HUES48 (cell line): ENCODE results near the gene PIK3CG.
A peak's percentile ranks its signal among the peaks of the same experiment; 100 is the strongest.
"Not testable (repeated sequence)": the region's sequence is repeated elsewhere in the genome, so short reads cannot be mapped to it uniquely, and the experiment has no call there.

ENCODE experiments used
- H3K27ac ChIP-seq: one replicate; pipeline ENCODE4 v1.7.0; 2013; ENCODE audit warnings: low read depth, low read length, inconsistent platforms
- H3K27me3 ChIP-seq: 2 replicates; pipeline ENCODE4 v1.6.1; 2013; ENCODE audit warnings: mild to moderate bottlenecking, low read length; ENCODE audit not compliant: control insufficient read depth, insufficient read depth
- H3K36me3 ChIP-seq: 2 replicates; pipeline ENCODE4 v1.6.1; 2013; ENCODE audit warnings: low read length; ENCODE audit not compliant: control insufficient read depth, insufficient read depth
- H3K4me1 ChIP-seq: 2 replicates; pipeline ENCODE4 v1.6.1; 2013; ENCODE audit warnings: mild to moderate bottlenecking, low read length; ENCODE audit not compliant: control insufficient read depth, insufficient read depth
- H3K4me3 ChIP-seq: 2 replicates; pipeline ENCODE4 v1.5.1; 2013; ENCODE audit warnings: mild to moderate bottlenecking, low read depth, low read length
- H3K9ac ChIP-seq: 2 replicates; pipeline ENCODE4 v1.6.1; 2013; ENCODE audit warnings: mild to moderate bottlenecking, low read depth, low read length, moderate library complexity
- H3K9me3 ChIP-seq: 2 replicates; pipeline ENCODE4 v1.6.1; 2013; ENCODE audit warnings: low read length; ENCODE audit not compliant: control insufficient read depth, insufficient read depth

PIK3CG gene

DNA sequence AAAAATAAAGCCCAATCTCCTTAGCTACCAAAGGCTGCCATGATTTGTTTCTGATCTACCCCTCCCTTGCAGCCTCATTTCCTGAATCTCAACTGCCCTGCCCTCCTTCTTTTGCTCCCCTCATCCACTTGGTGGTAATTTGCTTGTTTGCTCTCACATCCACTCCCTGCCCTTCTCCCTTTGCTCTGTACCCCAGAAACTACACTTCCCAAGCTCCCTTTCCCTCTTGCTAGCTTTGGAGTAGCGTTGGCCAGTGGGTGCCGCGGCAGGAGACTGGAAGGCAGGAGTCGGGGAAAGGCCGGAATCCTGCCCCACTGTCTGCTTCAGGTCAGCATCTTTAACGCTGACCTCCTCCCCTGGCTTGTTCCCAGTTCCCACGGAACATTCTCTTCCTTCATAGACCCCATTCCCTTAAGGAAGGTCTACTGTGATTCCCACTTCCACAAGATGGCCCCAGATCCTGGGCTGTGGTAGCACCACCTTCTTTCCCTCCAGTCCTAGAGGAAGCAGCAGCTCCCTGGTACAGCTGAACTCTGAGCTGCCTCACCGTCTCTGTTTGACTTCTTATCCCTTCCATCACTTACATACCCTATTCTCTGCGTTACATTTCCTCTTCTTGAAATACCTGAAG lies 79.1 kb downstream of the PIK3CG start:
- Histone ChIP-seq H3K36me3 (no peaks in the 10 kb centered on the region), H3K9me3 (no peaks in the 10 kb centered on the region), H3K9ac (0 out of 2 replicates have a peak overlapping the region, but pooled peaks have one; percentile 5), H3K27me3 (no peaks in the 10 kb centered on the region), H3K4me1 (peaks cover 39% of the 10 kb centered on the region), H3K27ac (no peak overlapping the region), H3K4me3 (no peak overlapping the region)

DNA sequence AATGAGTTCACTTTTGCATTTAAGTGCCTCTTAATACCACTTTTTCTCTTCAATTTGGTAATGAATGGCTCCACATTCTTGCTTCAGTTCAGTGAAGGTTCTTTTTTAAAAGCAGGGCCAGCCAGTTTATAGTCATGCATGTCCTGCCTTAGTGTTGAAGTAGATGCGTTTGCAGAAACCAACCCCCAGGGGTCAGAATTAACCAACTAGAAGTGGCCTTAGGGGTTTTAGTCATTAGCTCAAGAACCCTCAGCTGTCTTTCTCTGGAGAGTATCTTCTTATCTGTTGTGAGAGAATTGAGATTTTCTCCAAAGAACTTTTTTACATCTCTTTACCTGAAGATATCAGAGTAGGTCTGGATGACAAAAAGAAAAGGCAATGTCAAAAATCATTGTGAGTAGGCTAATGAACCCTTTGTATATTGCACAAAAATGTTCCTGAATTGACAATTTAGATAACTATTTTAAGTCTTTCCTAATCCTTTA lies 82.2 kb downstream of the PIK3CG start:
- Histone ChIP-seq H3K27ac (peak overlapping the region; percentile 60), H3K9ac (no peak overlapping the region), H3K9me3 (no peaks in the 10 kb centered on the region), H3K4me3 (no peak overlapping the region), H3K36me3 (no peaks in the 10 kb centered on the region), H3K4me1 (peaks cover 39% of the 10 kb centered on the region), H3K27me3 (no peaks in the 10 kb centered on the region)

DNA sequence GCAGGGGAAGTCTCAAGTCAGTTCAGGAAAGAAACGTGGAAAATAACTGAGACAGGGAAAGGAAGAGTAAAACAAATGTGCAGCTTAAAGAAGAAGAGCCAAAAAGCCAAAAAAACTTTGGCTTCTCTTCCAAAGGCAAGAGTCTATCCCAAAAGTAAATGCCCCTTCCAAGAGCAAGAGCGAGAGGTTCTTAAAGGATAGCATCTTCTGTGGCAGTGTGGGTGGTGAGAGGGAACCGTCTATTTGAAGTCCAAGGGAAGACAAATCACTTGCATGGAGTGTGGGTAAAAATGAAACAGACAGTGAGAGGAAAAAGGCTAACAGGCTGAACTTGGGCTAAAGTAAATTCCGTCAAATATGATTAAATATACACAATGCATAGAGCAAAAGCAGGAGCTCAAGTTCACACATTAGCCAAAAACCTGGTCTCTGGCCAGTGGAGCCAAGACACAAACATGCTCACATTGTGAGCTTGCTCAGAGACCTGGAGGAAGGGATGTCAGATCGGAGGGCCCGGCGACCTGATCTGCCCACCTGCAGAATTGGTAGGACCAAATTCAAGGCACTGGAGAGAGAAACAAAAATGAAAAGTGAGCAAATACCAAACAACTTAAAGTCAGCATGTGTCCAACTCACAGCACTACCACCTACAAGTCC lies 87.0 kb downstream of the PIK3CG start:
- Histone ChIP-seq H3K27ac (no peak overlapping the region), H3K36me3 (no peaks in the 10 kb centered on the region), H3K9ac (no peak overlapping the region), H3K9me3 (no peaks in the 10 kb centered on the region), H3K4me1 (peaks cover 14% of the 10 kb centered on the region), H3K27me3 (no peaks in the 10 kb centered on the region), H3K4me3 (no peak overlapping the region)

DNA sequence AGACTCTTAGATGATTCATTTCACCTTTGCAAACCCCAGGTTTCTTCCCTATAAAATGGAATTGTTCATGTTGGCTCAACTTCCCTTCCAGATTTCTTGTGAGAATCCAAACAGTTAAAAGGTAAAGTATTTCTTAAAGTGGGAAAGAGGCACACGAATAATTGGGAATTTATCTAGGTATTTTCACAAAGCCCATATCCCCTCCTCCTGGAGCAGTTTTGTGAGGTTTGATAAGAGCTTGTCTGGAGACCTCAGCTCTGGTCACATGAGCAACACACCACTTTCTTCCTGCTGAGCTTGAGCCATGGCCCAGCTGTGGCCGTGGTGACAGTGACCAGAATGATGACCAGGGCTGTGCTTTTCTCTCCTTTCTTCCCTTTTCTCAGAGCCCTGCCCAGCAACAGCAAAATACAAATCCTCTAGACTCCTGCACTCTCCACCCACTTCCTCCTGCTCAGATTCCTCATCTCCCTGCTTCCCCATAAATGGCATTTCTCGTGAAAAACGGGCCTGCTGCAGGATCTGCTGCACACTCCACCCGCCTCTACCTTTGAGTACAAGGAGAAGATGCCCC lies 87.7 kb downstream of the PIK3CG start:
- Histone ChIP-seq H3K36me3 (no peaks in the 10 kb centered on the region), H3K4me3 (no peak overlapping the region), H3K9ac (no peak overlapping the region), H3K27me3 (no peaks in the 10 kb centered on the region), H3K9me3 (no peaks in the 10 kb centered on the region), H3K27ac (no peak overlapping the region), H3K4me1 (peaks cover 9% of the 10 kb centered on the region)

DNA sequence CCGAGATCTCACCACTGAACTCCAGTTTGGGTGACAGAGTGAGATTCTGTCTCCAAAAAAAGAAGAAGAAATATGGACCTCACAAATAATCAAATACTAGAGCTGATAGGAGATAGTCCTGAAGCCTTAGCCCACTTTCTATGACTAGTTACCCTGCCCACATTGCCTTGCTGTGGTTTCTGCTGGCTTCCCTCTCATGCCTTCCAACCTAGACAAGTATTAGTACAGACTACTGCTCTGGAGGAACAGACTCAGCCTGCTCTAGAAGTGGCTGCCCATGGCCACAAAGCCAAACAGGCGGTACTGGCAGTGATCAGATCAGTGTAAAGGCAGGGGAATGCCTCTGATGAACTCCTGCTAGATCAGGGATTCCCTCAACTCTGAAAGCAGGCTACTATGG lies 89.8 kb downstream of the PIK3CG start:
- Histone ChIP-seq H3K9ac (no peak overlapping the region), H3K4me1 (no peaks in the 10 kb centered on the region), H3K27ac (no peak overlapping the region), H3K9me3 (no peaks in the 10 kb centered on the region), H3K4me3 (no peak overlapping the region), H3K36me3 (no peaks in the 10 kb centered on the region), H3K27me3 (no peaks in the 10 kb centered on the region)

DNA sequence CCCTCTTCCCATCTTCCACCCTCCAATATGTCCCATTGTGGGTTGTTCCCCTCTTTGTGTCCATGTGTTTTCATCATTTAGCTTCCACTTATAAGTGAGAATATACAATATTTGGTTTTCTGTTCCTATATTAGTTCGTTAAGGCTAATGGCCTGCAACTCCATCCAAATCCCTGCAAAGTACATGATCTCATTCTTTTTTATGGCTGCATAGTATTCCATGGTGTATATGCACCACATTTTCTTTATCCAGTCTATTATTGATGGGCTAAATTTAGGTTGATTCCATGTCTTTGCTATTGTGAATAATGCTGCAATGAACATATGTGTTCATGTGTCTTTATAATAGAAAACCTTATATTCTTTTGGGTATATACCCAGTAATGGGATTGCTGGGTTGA lies 90.8 kb downstream of the PIK3CG start:
- H3K36me3 ChIP-seq, H3K9ac ChIP-seq, H3K4me3 ChIP-seq, H3K4me1 ChIP-seq, H3K27me3 ChIP-seq, H3K9me3 ChIP-seq, H3K27ac ChIP-seq: not testable (repeated sequence)
